GM21447 (cell line): ENCODE results near the gene PRIMA1.

Source experiments
- ATAC-seq: cut with Tn5 transposase; IDR thresholded peaks from one replicate; pipeline ENCODE4 v1.9.1; 2021; ENCODE audit not compliant: unreplicated experiment

PRIMA1 gene

DNA sequence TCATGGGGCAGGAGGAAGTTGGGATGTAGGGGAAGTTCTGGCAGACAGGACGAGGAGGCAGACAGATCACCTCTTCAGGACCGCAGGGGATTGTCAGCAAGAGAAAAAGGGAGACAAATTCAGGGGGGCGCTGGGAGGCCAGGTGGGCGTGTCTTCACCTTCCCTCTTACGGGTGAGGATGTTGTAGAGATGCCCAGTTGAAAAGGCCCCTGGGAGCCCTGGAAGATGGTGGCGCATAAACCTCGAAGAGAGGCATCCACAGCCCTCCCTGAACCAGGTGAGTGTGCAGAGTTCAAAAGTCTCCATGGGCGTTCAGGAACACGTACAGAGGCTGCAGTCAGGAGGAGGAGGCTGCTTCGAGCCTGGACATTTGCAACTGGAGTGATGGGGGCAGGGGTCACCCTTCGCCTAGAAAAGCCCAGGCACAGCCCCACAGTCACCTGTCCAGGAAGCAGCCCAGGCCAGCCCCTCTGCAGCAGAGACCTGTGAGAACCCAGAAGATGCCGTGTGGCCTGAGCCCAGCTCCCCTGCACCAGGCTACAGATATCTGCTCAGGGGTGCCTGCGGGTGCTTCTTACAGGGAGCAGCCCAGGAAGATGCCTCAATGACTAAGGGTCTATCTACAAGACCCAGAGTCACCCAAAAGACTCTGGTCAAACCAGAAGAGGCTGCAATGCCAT, 74.4 kb downstream of the PRIMA1 start:
- no peak for ATAC-seq

DNA sequence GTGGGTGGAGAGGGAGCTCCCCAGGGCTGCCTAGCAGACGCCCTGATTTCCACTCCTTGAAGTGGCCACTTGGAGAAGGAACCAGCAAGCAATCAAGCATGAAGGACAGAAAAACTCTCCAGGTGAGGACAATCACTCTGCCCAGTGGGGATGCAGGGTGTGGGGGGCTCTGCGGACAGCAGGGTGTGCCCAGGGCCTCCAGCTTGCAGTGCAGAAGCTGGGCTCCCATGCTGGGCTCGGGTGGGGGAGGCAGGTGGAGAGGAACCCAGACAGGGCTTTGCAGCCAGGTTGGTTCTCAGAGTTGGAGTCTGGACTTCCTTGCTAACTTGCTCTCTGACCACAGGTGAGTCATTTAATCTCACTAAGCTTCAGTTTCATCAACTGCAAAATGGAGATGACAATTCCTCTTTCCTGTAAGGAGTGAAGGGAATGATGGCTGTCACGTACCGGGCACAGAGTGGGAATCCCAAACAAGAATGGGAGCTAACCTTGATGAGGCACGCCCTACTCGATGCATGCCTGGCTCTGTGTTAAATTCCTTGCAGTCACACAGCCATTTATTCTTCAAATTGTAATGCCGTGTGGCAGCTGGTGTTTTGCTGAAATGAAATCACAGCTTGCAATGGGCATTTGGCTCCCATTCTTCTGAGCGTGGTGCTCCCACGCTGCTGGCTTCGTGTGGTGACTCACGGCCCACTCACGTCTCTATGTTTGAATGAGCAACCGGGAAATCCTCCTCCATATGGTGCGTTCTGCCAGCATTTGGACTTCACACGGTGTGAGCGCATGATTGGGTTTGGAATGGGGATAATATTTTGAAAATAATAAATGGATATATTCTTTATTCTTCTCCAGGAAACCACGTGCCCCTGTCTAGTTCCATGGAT, 75.2 kb downstream of the PRIMA1 start:
- no peak for ATAC-seq

DNA sequence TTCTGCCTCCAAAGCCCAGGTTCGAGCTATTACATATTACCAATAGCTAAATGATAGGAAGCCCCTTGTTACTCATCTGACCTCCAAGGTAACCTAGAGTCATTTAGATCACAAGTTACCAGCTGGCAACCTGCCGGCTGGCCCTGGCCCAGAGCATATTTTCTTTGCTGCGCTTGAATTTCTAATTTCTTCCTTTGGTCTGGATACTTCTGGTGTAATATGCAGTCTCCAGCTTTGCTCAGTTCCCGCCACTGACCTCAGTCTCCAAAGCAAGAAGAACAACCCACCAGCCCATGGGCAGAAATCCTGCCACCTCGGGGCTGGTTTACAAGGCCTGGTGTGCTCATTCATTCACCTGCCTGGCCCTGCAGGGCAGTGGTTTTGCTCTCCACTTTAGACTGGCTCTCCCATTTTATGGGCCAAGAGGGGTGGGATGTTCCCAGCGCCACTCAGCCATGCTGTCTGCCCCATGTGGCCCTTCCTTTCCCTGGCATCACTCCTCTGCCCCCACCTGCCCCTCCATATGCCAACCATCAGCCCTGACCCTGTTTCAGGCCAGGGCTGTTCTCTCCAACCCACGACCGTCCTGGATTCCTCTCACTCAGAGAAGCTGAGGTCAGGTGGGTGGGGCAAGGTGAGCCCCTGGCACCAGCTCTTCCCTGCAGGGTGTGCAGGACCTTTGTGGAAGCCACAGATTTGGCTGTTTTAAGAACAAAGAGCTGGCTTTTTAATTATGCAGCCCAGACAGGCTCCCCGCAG, 76.0 kb downstream of the PRIMA1 start:
- ATAC-seq = no peak

DNA sequence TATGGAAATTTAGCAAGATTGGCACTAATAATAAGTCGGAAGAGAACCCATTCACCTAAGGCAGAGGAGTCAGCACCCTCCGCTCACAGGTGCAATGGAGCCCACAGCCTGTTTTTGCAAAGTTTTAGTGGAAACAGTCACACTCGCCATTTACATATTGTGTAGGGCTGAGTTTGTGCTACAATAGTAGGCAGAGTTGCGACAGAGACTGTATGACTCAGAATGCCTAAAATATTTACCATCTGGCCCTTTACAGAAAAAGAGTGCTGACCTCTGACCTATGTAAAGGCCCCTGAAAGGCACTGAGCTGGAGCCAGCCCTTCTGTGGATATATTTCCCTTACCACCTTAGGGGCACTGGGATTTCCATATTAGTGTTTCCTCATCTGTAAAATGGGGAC, 79.0 kb downstream of the PRIMA1 start:
- ATAC-seq = no peak

DNA sequence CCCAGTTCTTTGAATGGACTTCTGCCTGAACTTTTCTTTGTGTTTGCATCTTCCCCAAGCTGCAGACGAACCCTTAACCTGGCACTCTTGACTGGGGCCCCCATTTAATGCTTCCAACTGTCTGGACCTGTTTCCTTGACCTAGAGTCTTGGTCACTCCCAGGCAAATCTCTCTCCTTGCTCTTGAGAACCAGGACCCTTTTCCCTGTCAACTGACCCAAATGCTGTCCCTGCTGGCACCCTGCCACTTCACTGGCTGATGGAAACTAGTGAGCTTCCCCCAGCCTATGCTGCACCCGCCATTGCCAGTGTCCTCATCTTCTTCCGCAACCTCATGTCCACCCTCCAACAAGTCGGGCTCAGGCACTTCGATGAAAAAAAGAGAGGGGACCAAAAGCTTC, 79.5 kb downstream of the PRIMA1 start:
- no peak for ATAC-seq

DNA sequence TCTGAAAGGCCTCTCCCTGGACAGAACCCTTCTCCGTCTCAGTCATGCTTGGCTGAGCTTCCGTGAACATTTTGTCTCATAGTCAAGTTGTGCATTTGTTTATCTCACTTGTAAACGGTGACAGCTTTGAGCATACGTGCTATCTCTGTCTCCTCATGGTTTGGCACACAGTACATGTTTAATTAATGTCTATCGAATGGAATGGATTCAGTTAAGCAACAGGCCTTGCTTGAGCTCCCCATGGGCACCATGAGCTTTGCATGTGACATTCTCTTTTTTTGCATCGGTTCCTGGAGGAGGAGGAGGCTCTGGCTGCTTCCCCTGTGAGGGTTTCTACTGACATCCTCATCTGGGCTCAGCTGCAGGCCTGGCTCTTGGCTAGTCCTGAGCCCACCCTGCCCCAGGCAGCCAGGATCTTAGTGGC, 80.0 kb downstream of the PRIMA1 start:
- ATAC-seq = no peak

DNA sequence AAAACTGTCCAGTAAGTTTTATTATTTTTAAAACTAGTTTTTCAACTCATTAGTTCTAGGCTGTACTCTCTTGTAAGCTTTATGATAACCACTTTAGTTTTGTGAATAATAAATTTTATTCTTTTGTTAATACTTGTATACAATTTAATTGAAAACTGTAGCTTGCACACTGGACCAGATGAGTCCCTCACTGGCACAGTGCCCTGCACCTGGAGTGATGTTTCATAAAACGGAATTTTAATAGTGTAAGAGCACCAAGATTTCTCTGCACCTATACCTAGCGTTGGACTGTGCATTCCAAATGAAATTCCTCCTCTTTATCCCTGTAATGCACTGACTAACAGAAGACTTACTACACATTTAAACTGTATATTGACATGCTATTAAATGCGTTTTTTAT, 80.8 kb downstream of the PRIMA1 start:
- ATAC-seq = no peak

DNA sequence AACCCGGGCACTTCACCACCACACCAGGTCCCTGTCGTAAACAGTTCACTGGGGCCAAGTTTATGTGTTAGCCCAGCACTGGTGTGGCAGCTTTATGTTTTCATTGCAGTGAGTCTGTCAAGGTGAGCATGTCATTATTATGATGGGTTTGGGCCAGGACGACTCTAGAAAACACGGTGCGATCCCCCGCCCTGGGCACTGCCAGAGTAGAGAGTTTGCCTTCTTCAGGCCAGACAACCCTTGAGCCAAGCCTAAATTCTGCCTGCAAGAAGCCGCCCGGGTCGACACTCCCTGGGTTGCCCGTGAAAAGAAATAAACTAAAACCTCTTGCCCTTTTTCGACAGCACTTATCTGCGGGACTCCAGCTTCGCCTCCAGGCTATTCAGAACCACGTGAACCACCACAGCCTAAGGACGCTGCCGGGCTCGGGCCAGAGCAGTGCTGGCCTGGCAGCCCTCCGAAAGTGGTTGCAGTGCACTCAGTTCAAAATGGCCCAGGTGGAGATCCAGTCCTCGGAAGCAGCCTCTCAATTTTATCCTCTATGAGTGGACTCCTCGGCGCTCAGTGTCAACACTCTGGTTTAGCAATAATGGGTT, 81.8 kb downstream of the PRIMA1 start:
- no peak for ATAC-seq

DNA sequence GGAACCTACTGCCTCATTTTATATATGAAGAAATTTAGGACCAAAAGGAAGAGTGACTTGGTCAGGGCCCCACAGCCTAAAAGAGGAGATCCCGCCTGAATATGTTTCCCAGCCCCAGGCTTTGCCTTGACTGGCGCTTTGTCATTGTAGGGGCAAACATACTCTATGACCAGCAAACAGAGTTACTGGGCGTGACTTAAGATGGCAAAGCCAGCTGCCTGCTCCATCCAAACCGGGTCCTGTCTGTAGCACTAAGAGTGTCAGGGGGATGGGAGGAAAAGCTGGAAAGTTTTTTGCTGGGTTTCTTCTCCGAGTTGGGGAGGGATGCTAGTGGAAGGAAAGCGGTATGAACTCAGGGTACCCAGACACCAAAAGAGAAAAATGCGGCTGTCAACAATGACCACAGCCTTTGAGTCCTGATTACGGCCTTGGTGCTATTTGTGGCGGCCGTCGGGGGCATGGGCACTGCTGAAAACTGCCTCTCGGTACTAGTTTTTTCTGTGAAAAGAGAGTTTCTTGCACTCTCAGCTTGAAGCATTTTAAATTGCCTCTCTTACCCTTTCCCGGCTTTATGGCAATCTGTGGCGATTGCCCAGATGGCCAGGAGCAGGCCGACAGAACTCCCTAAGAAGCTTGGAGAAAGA, 82.7 kb downstream of the PRIMA1 start:
- no peak for ATAC-seq

DNA sequence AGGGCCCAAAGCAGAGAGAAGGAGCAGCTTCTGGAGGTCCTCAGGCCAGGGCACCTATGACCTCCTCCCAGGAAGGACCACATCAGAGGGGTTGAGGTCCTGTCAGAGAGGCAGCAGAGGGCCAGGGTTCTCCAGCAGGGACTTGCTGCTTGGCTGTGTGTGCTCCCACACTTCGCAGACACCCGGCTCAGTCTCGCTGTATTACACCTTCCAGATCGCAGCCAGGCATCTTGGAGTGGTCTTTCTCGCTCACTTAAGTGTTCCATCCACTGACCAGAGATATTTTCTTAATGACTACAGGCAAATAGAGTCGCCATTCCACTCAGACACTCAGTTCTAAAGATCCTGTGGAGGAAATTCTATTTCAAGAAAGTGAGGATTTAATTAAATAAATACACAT, 84.3 kb downstream of the PRIMA1 start:
- no peak for ATAC-seq

DNA sequence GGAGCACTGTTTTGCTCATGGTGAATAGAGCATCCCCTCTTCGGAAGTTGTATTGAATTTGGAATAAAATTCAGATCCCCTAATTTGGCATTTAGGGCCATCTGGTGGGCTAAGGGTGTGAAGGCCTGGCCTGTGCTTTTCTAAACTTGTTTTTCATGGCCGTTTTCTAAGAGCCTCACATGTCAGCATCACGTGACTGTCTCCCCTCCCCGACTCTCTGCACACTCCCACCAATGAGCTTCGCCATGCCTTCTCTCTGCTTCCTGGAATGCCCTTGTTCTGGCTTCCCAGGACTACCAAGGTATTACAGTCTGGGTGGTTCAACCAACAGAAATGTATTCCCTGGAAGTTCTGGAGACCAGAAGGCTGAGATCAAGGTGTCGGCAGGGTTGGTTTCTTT, 85.3 kb downstream of the PRIMA1 start:
- no peak for ATAC-seq

DNA sequence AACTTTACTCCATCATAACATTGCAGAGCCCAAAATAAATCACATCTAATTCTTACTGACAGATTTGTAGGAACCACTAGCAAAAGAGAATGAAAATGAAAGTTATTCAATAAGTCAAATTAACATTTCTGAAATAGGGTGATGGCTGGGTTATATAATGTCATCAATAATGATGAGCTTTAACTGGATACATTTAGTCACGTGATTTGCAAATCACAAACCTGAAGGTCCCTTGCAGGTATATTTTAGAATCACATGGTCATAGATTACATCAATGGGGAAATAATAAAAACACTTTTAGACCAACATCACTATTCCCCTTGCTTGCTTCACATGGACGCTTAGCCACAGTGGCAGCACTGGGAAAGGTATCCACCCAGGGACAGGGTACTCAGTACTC, 86.7 kb downstream of the PRIMA1 start:
- no peak for ATAC-seq

DNA sequence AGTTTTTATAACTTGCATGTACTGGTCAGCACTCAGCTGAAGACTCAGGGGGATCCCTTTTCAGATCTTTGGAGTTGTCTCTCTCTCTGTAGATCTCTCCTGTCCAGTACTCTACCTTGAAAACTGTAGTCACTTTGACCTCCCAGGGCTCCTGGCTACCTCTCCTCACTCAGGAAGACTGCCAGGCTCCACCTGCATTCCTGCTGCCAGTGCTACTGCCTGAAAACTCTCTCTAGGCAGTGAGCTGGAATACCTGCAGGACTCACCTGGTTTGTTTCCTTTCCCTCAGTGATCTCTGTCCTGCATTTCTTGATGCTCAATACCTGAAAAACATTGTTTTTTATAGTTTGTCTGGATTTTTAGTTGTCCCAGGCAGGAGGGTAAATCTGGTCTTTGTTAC, 87.4 kb downstream of the PRIMA1 start:
- no peak for ATAC-seq

DNA sequence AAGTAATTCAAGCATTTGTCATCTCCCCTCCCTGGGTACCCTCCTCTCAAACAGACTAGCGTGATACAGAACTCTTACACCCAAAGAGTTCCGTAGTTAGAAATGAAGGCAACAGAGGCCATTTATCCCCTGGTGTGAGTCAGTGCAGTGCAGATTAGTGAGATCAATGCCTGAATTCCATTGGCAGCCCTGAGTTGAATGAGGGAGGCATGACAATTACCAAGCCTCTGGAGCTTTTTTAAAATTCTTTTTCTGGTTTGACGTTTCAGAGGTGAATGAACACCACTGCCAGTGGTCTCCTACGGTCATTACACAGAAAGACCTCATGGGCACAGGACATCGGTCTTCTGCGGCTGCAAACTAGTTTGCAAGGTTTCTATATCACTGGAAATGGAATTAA, 94.4 kb downstream of the PRIMA1 start:
- no peak for ATAC-seq

DNA sequence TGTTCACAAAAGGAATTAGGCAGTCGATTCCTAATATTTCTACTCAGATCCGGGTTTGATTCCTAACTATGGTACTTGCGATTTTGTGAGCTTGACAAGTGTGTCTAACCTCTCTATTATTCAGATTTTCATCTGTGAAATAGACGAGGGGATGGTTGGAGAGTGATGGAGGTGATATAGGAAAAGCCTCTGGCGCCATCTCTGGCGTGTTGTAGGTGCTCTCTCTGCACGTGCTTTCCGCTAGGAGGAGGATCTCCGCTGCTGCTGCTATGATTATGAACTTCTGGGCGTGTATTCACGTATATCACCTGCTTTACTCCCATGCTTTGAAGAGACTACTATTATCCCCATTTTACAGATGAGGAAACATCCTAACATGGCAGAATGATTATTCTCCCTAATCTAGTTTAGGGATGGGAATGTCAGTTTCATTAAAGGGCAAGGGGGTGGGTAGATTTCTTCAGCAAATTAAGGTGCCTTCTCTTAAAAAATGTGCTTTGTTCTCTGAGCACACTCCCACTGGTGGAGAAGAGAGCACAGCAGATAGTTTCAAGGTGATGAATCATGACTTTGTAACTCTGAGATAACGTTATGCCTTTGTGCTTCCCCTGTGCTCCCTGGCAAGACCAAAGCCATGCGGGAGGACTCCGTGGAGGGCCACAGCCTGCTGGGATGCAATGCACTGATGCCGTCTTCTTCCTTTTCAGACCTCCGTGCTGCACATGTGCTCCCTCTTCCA, 97.1 kb downstream of the PRIMA1 start:
- ATAC-seq = no peak

DNA sequence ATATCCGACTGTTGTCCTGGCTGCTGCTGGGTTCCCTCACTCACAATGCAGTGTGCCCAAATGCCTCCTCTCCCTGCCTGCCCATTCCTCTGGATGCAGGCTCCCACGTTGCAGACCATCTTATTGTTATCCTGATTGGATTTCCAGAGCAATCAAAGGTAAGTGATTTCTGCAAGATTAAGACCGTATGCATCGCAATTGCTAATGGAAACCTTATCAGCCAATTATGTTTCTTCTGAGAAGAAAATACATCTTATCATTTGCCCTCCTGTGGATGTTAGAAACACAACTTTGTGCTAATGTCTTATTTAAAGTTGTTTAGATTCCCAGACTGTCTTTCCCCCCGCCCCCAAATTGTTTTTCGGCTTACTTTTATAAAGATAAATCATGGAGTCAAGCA, 98.1 kb downstream of the PRIMA1 start:
- ATAC-seq = no peak

DNA sequence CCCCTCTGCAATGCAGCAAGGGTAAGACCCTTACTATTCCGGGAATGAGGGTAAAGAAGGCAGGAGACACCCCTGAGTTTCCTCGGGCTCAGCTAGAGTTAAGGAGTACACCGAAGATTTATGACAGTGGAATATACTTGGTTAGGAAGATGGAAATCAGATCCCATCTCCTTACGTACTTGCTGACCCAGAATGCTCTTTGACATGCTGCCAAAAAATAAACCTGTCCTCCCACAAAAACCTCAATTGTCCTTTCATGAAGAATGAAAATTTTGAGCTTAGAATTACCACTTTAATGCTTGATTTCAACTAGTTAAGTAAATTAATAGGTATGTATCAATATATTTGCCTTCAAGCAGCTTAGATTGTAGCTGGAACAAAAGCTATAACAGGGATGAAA, 99.5 kb downstream of the PRIMA1 start:
- ATAC-seq = no peak

DNA sequence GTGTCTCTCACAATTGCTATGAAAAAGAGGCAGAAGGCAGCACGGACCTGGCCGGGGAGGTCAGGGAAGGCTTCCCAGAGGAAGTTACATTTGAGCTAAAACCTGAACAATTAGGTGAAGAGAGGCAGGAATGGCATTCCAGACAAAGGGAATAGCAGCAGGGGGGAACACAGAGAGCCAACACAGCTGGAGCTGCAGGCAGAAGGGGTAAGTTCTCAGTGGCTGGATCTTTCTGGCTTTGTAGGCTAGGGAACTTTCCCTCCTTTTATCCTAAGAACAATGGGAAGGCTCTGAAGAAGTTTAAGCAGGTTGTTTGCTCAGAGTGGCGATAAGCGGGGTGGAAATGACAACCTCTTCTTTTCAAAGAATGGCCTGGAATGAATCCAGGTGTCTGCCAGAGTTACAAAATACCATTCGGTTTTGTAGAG, 100.0 kb downstream of the PRIMA1 start:
- no peak for ATAC-seq

DNA sequence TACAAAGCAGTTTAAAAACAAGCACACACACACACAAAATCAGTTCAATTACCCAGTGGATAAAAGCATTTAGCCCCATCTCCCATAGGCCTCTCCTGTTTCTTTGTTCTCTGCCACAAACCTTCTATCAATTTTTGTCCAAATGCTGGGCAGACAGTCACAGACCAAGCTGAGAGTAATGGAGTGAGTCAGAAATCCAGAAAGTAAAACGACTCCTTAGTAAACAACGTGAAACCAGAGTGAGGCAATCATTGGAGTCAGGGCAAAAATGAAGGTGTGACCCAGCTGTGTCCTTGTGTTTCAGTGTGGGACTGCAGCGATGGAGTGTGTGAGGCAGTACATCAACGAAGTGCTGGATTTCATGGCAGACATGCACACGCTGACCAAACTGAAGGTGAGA, 102.0 kb downstream of the PRIMA1 start:
- ATAC-seq = no peak
